Stimulated activated CD4-positive, alpha-beta T cell treated with anti-CD3 and anti-CD28 coated beads, Interleukin-4, amount 100 ng/mL, for 4 hours (primary cell): ENCODE measurements around the gene DNAJB13.

ENCODE experiments used
- DNase-seq, 2 experiments: peaks; one replicate each; pipeline ENCODE4 v3.0.0-alpha.2; 2020

The DNAJB13 gene

GRCh38 chr11:73956876-73957653 lies 6.2 kb downstream of the DNAJB13 start:
- DNase-seq: no peak

- DNase-seq: no peak
Measured at GRCh38 chr11:73957654-73958361, 7.0 kb downstream of the DNAJB13 start.

- no peak for DNase-seq
Measured at GRCh38 chr11:73958521-73959141, 7.8 kb downstream of the DNAJB13 start.

GRCh38 chr11:73961321-73961720 lies 10.5 kb downstream of the DNAJB13 start:
- no peak for DNase-seq

GRCh38 chr11:73962101-73962705 lies 11.4 kb downstream of the DNAJB13 start:
- DNase-seq: no peak

GRCh38 chr11:73963861-73964260 lies 13.0 kb downstream of the DNAJB13 start:
- DNase-seq: no peak

GRCh38 chr11:73965076-73965763 lies 14.4 kb downstream of the DNAJB13 start:
- DNase-seq: no peak

GRCh38 chr11:73965764-73966121 lies 14.9 kb downstream of the DNAJB13 start:
- no peak for DNase-seq

- DNase-seq: no peak
Measured at GRCh38 chr11:73968356-73968966, 17.6 kb downstream of the DNAJB13 start.

- no peak for DNase-seq
Measured at GRCh38 chr11:73969091-73969490, 18.3 kb downstream of the DNAJB13 start.

GRCh38 chr11:73969991-73970800 lies 19.4 kb downstream of the DNAJB13 start:
- DNase-seq: no peak

GRCh38 chr11:73971175-73971719 lies 20.4 kb downstream of the DNAJB13 start:
- no peak for DNase-seq

- DNase-seq: no peak
Measured at GRCh38 chr11:73972187-73972586, 21.4 kb downstream of the DNAJB13 start.

- no peak for DNase-seq
Measured at GRCh38 chr11:73972620-73973449, 22.0 kb downstream of the DNAJB13 start.

- DNase-seq: no peak
Measured at GRCh38 chr11:73974604-73975478, 24.0 kb downstream of the DNAJB13 start.

GRCh38 chr11:73975479-73975757 lies 24.6 kb downstream of the DNAJB13 start:
- DNase-seq: no peak

GRCh38 chr11:73976451-73977151 lies 25.8 kb downstream of the DNAJB13 start:
- DNase-seq: no peak

GRCh38 chr11:73977856-73978519 lies 27.2 kb downstream of the DNAJB13 start:
- no peak for DNase-seq
